LNCaP clone FGC (cell line): ENCODE data around the gene TNIK.

ENCODE experiments used
- DNase-seq: peaks from one replicate; pipeline ENCODE4 v3.0.0-alpha.2; 2011; ENCODE audit warnings: low read depth
- H3K4me3 ChIP-seq: 2 replicates; pipeline ENCODE4 v1.5.1; 2011; ENCODE audit warnings: mild to moderate bottlenecking, low read depth, low read length, control low read depth
- TF ChIP-seq, protein P1 (sequence below): IDR thresholded peaks from 2 replicates; pipeline ENCODE4 v1.5.1; 2012; ENCODE audit warnings: mild to moderate bottlenecking; ENCODE audit not compliant: control insufficient read depth, insufficient read depth; ENCODE audit errors: extremely low read depth

Gene TNIK

DNA sequence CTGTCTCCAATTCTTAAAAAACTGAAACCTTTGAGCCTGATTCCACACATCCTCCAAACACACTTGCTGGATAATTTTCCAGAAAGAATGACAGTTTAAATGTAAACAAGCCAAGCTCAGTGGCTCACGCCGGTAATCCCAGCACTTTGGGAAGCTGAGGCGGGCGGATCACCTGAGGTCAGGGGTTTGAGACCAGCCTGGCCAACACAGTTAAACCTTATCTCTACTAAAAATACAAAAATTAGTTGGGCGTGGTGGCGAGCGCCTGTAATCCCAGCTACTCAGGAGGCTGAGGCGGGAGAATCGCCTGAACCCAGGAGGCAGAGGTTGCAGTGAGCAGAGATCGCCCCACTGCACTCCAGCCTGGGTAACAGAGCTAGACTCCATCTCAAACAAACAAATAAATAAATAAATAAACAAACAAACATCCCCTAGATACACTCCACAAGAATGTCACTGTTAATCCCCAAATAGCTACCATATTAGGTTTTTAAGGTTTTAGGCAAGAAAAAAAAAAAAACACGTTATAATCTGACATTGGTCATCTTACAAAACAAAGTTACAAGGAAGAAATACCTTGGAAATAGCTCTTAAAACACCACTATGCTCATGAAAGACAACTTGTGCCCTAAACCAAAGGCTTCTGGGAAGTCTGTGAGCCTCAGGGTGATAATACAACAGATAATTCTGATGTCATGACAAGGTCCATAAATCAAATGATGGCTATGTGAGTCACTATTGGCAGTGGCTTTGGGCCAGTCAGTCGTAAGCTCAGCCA is 13.2 kb downstream of the TNIK start:
- no peak overlapping the region for H3K4me3 ChIP-seq
- no peak for DNase-seq
- TF ChIP-seq, protein P1, sequence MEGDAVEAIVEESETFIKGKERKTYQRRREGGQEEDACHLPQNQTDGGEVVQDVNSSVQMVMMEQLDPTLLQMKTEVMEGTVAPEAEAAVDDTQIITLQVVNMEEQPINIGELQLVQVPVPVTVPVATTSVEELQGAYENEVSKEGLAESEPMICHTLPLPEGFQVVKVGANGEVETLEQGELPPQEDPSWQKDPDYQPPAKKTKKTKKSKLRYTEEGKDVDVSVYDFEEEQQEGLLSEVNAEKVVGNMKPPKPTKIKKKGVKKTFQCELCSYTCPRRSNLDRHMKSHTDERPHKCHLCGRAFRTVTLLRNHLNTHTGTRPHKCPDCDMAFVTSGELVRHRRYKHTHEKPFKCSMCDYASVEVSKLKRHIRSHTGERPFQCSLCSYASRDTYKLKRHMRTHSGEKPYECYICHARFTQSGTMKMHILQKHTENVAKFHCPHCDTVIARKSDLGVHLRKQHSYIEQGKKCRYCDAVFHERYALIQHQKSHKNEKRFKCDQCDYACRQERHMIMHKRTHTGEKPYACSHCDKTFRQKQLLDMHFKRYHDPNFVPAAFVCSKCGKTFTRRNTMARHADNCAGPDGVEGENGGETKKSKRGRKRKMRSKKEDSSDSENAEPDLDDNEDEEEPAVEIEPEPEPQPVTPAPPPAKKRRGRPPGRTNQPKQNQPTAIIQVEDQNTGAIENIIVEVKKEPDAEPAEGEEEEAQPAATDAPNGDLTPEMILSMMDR: no peak

DNA sequence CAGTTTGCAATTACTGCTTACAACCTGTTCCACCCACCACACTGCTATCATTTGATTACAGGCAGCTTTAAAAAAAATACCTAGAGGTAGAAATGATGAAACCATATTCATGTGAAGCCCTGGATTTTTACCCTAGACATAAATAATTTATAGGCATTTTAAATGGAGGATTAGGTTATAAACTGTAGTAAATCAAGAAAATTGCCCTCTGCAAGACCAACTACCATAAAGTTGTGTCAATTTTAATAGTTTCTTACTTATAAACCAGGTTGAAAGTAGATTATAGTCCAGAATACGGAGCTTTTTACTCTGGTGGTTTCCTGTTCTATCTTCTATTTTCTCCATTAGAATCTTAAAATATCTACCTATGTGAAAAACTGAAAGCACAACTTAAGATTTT is 13.9 kb downstream of the TNIK start:
- DNase-seq: no peak
- TF ChIP-seq, protein P1: no peak
- no peak overlapping the region for H3K4me3 ChIP-seq

DNA sequence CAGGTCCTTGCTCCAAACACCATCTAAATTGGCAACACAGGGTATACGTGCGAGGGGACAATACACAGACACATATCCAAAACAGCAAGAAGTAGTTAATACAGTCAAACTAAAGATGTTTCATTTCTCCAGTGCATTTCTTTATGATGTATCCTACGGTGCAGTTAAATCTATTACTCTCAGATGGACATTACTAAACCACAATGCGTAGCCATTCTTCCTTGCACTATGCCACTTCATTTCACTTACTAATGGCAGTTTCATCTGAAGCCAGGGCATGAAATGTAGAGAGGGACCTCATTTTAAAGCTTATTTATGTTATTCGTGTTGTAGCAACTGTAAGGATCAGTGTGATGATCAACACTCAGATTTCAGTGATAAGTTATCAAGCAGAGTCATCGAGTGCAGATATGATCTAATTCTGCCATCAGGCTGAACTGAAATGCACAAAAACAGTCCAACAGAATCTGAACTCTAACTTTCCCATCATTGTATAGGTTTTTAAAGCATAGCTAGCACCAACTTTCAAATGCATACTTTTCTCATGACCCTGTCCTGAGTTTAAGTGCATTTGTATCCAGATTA is 14.5 kb downstream of the TNIK start:
- DNase-seq: no peak
- no peak overlapping the region for H3K4me3 ChIP-seq
- TF ChIP-seq, protein P1: no peak

DNA sequence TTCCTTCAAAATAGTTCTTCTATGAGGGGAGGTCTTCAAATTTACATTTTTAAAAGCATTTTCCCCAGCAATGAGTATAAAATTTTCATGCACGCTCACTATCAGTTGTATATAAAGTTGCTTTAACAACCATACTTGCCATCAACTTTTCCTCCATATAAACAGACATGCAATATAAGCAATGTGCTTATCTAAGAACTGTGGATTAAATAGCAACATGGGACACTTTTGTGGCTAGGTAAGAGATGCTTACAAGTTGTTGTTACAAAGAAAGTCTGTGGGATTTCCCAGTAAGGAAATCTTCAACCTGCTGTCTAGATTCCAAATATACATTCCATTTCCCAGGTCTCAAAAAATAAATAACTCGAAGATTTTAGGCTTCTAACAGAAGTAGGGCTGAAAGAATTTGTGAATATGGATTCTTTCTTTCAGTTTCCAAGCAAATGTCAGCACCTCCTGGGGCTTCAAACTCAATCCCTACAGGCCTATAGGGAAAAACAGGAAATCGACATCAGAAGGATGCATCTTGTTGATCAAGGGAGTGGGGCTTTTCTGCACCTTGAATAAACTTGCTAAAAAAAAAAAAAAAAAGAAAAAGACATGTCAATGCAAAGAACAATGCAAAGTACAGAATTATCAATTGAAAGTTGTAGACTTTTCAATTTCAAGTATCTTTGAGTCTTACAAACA is 16.1 kb downstream of the TNIK start:
- no peak overlapping the region for H3K4me3 ChIP-seq
- DNase-seq: no peak
- TF ChIP-seq, protein P1: no peak

DNA sequence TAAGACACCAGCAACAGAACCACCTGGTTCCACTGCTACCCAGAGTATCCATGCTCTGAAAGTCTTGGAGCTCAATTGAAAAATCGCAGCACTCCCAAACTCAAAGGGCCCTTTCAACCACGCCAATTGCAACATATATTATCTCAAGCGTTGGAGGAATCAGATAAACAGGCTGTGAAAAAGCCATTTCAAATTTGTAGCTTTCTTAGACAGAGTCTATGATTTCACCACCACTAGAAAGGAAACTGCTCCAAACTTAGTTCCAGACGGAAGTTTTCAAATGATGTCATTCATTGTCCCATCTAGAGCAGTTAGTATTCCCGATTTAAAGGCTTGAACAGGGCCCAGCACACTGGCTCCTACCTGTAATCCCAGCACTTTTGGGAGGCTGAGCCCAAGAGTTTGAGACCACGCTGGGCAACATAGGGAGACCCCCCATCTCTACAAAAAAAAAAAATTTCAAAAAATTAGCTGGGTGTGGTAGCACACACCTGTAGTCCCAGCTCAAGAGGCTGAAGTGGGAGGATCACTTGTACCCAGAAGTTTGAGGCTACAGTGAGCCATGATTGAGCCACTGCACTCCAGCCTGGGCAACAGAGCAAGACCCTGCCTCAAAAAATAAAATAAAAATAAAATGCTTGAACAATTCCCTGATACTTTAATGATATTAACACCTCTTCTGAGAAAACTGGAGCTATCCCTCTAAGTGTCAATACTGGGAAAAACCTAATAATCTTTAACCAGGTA is 16.8 kb downstream of the TNIK start:
- TF ChIP-seq, protein P1: no peak
- no peak for DNase-seq
- H3K4me3 ChIP-seq: no peak overlapping the region

DNA sequence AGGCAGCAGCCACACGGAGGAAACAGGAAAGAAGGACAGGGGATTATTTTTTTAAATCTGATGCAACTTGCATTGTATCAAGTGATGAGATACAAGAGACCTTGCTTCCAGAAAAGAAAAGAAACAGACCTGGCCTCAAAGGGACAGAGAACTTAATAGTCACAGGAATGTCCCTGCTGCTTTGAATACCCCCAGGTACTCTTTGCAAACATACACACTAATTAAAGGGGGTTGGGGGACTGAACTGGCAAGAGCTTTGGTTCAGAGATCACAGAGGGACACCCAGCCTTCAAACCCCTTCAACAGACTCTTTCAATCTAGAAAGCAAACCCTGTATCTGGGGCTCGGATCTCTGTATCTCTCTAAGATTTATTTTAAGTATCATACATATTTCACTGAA is 18.0 kb downstream of the TNIK start:
- TF ChIP-seq, protein P1: no peak
- no peak overlapping the region for H3K4me3 ChIP-seq
- no peak for DNase-seq
